ENCODE results near the gene PRG3. TPM values are rescaled to one million over a fixed set of nuclear protein-coding genes. Genes with fewer than 3 reads are reported as not detected.

PRG3 gene
- total RNA-seq, 1 experiment from 2014 or later = not detected

DNA sequence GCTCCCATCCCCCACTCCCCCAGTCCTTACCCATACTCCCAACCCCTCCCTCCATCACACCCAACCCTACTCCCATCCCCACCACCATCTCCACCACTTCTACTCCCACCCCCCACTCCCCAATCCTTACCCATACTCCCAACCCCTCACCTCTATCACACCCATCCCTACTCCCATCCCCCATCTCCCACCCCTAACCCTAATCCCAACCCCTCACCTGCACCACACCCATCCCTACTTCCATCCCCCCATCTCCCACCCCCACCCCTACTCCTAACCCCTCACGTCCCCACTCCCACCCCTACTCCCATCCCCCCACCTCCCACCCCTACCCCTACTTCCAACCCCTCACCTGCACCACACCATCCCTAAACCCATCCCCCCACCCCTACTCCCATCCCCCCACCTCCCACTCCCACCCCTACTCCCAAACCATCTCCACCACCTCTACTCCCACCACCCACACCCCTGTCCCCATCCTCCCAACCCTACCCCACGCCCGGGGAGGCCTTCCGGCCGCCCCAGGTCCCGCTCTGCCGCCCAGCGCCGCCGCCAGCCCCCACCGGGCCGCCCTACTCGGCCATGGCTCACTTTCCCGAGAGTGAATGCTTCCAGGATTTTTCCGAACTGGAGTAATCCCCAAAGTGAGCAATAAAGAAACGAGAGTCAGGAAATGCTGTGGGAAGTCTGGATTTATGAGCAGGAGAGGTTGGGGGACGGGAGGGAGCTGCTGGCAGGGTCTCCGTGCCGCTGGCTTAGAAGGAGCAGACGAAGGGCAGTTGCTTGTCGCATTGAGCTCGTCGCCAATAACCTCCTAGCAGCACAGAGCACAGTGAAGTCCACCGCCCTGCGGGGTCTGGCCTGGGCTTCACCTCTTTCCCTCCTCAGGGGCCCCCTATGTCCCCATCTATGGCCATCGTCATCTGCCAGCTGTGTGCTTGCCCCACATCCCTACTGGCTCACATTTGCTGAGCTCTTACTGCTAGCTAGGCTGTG is 4.6 kb downstream of the PRG3 start:
- H3K27me3 Mint-ChIP-seq (ENCODE audit: low read depth) = peaks cover 31% of the 10 kb centered on the region
- H3K27ac Mint-ChIP-seq = no peak overlapping the region
- peaks cover 2% of the 10 kb centered on the region; the same call in 1 of the 2 replicates for H3K4me1 Mint-ChIP-seq
- DNase-seq (ENCODE audit: low spot score) (no peak), ATAC-seq (no peak)
- ChIA-PET CTCF (interaction anchor here (0.9 to 2.0 kb wide), 6 partner anchors 11 to 82 kb away, joined by 3 to 11 read pairs (median 4); no protein-coding TSS in a partner anchor), POLR2A (no interaction called here)
- H3K9me3 Mint-ChIP-seq = peaks cover 6% of the 10 kb centered on the region
- H3K36me3 Mint-ChIP-seq = no peaks in the 10 kb centered on the region
- peak overlapping the region; percentile 51 for H3K4me3 Mint-ChIP-seq
- no peak for TF ChIP-seq NFYB (CRISPR knock-in tag; conservative IDR thresholded peaks at IDR 0.05; ENCODE audit: low read depth)

DNA sequence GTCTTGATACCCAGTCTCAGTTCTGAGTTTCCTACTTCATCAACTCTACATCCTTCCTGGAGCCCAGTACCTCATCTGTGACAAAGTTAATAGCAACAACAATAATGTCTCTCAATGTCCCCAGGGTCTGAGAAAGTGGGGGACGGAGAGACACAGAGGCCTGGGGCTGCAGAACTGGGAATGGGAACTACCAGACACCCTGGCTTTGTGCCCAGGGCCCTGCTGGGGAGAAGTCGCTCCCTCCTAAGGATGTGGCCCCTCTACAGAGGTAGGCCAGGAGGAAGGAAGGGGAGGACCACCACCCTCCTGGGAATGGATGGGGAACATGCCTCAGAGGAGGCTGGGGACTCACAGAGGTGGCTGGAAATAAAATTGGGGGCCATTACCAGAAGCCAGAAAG is 5.5 kb downstream of the PRG3 start:
- Mint-ChIP-seq H3K27ac (no peak overlapping the region), H3K4me1 (peaks cover 2% of the 10 kb centered on the region; the same call in 1 of the 2 replicates), H3K9me3 (peaks cover 6% of the 10 kb centered on the region), H3K27me3 (ENCODE audit: low read depth) (peaks cover 27% of the 10 kb centered on the region), H3K36me3 (no peaks in the 10 kb centered on the region), H3K4me3 (no peak overlapping the region)
- ChIA-PET POLR2A (no interaction called here), CTCF (interaction anchor here (2.0 kb wide), 1 partner anchor 26 kb away, joined by 10 read pairs; no protein-coding TSS in a partner anchor)
- no peak for DNase-seq (ENCODE audit: low spot score)
- ATAC-seq = no peak
- no peak for TF ChIP-seq ZNF219 (CRISPR knock-in tag; IDR thresholded peaks at IDR 0.05; ENCODE audit: borderline replicate concordance)
- TF ChIP-seq, protein P1, sequence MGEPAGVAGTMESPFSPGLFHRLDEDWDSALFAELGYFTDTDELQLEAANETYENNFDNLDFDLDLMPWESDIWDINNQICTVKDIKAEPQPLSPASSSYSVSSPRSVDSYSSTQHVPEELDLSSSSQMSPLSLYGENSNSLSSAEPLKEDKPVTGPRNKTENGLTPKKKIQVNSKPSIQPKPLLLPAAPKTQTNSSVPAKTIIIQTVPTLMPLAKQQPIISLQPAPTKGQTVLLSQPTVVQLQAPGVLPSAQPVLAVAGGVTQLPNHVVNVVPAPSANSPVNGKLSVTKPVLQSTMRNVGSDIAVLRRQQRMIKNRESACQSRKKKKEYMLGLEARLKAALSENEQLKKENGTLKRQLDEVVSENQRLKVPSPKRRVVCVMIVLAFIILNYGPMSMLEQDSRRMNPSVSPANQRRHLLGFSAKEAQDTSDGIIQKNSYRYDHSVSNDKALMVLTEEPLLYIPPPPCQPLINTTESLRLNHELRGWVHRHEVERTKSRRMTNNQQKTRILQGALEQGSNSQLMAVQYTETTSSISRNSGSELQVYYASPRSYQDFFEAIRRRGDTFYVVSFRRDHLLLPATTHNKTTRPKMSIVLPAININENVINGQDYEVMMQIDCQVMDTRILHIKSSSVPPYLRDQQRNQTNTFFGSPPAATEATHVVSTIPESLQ (CRISPR knock-in tag; IDR thresholded peaks at IDR 0.05) = no peak
- no peak for TF ChIP-seq TP53 (CRISPR knock-in tag; IDR thresholded peaks at IDR 0.05)

- Mint-ChIP-seq H3K4me1 (peaks cover 2% of the 10 kb centered on the region; the same call in 1 of the 2 replicates), H3K27ac (no peak overlapping the region), H3K27me3 (ENCODE audit: low read depth) (peaks cover 23% of the 10 kb centered on the region), H3K36me3 (no peaks in the 10 kb centered on the region), H3K9me3 (peaks cover 6% of the 10 kb centered on the region), H3K4me3 (no peak overlapping the region)
- CTCF ChIA-PET = no interaction called here
- TF ChIP-seq, protein P2, sequence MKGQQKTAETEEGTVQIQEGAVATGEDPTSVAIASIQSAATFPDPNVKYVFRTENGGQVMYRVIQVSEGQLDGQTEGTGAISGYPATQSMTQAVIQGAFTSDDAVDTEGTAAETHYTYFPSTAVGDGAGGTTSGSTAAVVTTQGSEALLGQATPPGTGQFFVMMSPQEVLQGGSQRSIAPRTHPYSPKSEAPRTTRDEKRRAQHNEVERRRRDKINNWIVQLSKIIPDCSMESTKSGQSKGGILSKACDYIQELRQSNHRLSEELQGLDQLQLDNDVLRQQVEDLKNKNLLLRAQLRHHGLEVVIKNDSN (CRISPR knock-in tag; IDR thresholded peaks at IDR 0.05) = no peak
- no peak for TF ChIP-seq ZNF219 (CRISPR knock-in tag; IDR thresholded peaks at IDR 0.05; ENCODE audit: borderline replicate concordance)
- no peak for TF ChIP-seq SMAD4 (CRISPR knock-in tag; IDR thresholded peaks at IDR 0.05)
- TF ChIP-seq ETV6 (CRISPR knock-in tag; IDR thresholded peaks at IDR 0.05) = no peak
- no peak for TF ChIP-seq PRDM15 (CRISPR knock-in tag; IDR thresholded peaks at IDR 0.05)
- TF ChIP-seq, protein P3, sequence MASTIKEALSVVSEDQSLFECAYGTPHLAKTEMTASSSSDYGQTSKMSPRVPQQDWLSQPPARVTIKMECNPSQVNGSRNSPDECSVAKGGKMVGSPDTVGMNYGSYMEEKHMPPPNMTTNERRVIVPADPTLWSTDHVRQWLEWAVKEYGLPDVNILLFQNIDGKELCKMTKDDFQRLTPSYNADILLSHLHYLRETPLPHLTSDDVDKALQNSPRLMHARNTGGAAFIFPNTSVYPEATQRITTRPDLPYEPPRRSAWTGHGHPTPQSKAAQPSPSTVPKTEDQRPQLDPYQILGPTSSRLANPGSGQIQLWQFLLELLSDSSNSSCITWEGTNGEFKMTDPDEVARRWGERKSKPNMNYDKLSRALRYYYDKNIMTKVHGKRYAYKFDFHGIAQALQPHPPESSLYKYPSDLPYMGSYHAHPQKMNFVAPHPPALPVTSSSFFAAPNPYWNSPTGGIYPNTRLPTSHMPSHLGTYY (CRISPR knock-in tag; IDR thresholded peaks at IDR 0.05) = no peak
- no peak for TF ChIP-seq NFATC4 (CRISPR knock-in tag; IDR thresholded peaks at IDR 0.05)
- TF ChIP-seq MYBL2 (CRISPR knock-in tag; IDR thresholded peaks at IDR 0.05) = no peak
- no peak for TF ChIP-seq ZNF532 (CRISPR knock-in tag; IDR thresholded peaks at IDR 0.05; ENCODE audit: borderline replicate concordance)
- no peak for TF ChIP-seq ESRRA (CRISPR knock-in tag; IDR thresholded peaks at IDR 0.05; ENCODE audit: borderline replicate concordance)
- POLR2A ChIA-PET = no interaction called here
- no peak for ATAC-seq
- DNase-seq (ENCODE audit: low spot score) = no peak
Observed at GRCh38 chr11:57374966-57375365, 6.0 kb downstream of the PRG3 start.

All from WTC11 (cell line).